Muscle layer of colon (tissue), 2 donors: ENCODE measurements around the gene LMNB1.
A peak's percentile ranks its signal among the peaks of the same experiment; 100 is the strongest.
"Not testable (repeated sequence)": the region's sequence is repeated elsewhere in the genome, so short reads cannot be mapped to it uniquely, and the experiment has no call there.

ENCODE experiments used
- H3K27ac ChIP-seq: one replicate; pipeline ENCODE4 v1.7.0; 2013; ENCODE audit warnings: low read depth, mild to moderate bottlenecking, low read length, moderate library complexity
- H3K27me3 ChIP-seq, 2 donors: one replicate each; pipeline ENCODE4 v1.7.0; 2013; ENCODE audit warnings: low read length in 2 of 2, mild to moderate bottlenecking in 2 of 2; ENCODE audit not compliant: insufficient read depth in 2 of 2, control insufficient read depth in 1 of 2
- H3K36me3 ChIP-seq: one replicate; pipeline ENCODE4 v1.7.0; 2013; ENCODE audit warnings: mild to moderate bottlenecking, low read length; ENCODE audit not compliant: insufficient read depth
- H3K4me1 ChIP-seq: one replicate; pipeline ENCODE4 v1.7.0; 2013; ENCODE audit warnings: mild to moderate bottlenecking, low read length; ENCODE audit not compliant: insufficient read depth
- H3K4me3 ChIP-seq, 2 donors: one replicate each; pipeline ENCODE4 v1.7.0; 2013; ENCODE audit warnings: low read length in 2 of 2, low read depth in 1 of 2, mild to moderate bottlenecking in 1 of 2, moderate library complexity in 1 of 2
- H3K9ac ChIP-seq: one replicate; pipeline ENCODE4 v1.7.0; 2013; ENCODE audit warnings: low read length
- H3K9me3 ChIP-seq: one replicate; pipeline ENCODE4 v1.7.0; 2013; ENCODE audit warnings: mild to moderate bottlenecking, low read length
- donor health status: abdominal sarcoma.
- donor health status: Adenocarcinoma of cecum.

The LMNB1 gene

GRCh38 chr5:126837242-126837641, 60.3 kb downstream of the LMNB1 start:
- no peak overlapping the region for H3K27ac ChIP-seq
- H3K9me3 ChIP-seq = no peaks in the 10 kb centered on the region
- no peaks in the 10 kb centered on the region for H3K27me3 ChIP-seq
- no peaks in the 10 kb centered on the region for H3K36me3 ChIP-seq
- H3K4me3 ChIP-seq = no peak overlapping the region
- H3K9ac ChIP-seq = no peak overlapping the region
- H3K4me1 ChIP-seq = no peaks in the 10 kb centered on the region

DNA sequence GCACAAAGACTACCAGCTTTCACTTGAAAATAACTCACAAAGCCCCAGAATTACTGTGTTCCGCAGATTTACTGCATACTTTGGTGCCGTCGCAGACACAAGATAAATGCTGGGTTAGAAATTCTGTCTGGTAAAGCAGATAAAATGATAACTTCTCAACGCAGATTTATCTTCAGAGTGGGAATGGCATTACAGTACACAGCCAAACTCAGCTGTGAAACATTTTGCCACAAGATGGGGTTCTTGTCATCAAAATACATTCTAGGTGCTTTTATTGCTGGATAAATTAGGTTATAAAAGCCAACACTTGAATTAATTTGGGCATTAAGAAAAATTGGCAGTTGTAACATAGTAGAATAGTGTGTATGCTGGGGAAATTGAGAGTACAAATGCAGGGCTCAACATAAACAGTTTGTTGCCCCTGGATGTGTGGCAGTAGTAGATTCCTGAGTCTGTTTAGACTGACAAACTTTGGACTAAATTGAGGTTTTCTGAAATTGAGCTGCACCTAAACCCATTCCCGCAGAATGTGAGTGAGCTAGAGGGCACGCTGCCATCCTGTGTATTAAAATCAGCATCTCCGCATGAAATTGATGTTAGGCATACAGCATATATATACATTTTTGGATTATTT, 61.1 kb downstream of the LMNB1 start:
- no peak overlapping the region for H3K9ac ChIP-seq
- no peaks in the 10 kb centered on the region for H3K4me1 ChIP-seq
- H3K27me3 ChIP-seq = no peaks in the 10 kb centered on the region

DNA sequence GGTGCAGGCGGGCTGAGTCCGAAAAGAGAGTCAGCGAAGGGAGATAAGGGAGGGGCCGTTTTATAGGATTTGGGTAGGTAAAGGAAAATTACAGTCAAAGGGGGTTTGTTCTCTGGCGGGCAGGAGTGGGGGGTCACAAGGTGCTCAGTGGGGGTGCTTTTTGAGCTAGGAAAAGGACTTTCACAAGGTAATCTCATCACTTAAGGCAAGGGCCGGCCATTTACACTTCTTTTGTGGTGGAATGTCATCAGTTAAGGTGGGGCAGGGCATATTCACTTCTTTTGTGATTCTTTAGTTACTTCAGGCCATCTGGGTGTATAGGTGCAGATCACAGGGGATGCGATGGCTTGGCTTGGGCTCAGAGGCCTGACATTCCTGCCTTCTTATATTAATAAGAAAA, 62.5 kb downstream of the LMNB1 start:
- H3K4me3 ChIP-seq, H3K9ac ChIP-seq, H3K36me3 ChIP-seq, H3K27ac ChIP-seq, H3K4me1 ChIP-seq, H3K27me3 ChIP-seq, H3K9me3 ChIP-seq: not testable (repeated sequence)

More for the DNA sequence above, 61.1 kb downstream of the LMNB1 start:
- H3K36me3 ChIP-seq = no peaks in the 10 kb centered on the region
- no peak overlapping the region for H3K4me3 ChIP-seq
- no peaks in the 10 kb centered on the region for H3K9me3 ChIP-seq
- no peak overlapping the region for H3K27ac ChIP-seq

DNA sequence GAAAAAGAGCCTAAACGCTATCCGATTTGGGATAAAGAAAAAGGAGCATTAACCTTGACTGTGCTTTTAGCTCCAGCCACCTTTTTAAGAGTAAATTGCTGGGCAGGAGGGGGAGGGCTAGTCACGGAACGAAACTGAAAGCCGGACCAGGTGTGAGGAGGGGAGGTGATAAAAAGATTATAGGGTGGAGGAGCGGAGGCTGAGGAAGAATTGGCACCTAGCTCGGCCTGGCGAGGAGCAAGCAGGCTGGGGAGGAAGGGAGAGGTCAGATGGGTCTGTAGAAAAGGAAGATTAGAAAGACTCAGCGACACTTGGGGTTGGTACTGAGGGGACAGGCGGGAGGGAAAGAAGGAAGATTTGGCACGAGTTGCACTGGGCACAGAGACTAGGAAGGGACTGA, 66.4 kb downstream of the LMNB1 start:
- not testable (repeated sequence) for H3K4me1 ChIP-seq, H3K27ac ChIP-seq, H3K9ac ChIP-seq, H3K27me3 ChIP-seq, H3K36me3 ChIP-seq, H3K4me3 ChIP-seq, H3K9me3 ChIP-seq

- H3K9ac ChIP-seq, H3K4me1 ChIP-seq, H3K27me3 ChIP-seq, H3K9me3 ChIP-seq, H3K4me3 ChIP-seq, H3K36me3 ChIP-seq, H3K27ac ChIP-seq: not testable (repeated sequence)
These were observed 68.6 kb downstream of the LMNB1 start for GRCh38 chr5:126845470-126846070.

GRCh38 chr5:126846344-126846743, 69.4 kb downstream of the LMNB1 start:
- H3K4me1 ChIP-seq = peaks cover 9% of the 10 kb centered on the region

GRCh38 chr5:126846744-126847455, 70.0 kb downstream of the LMNB1 start:
- Histone ChIP-seq H3K4me1 (peaks cover 9% of the 10 kb centered on the region), H3K9me3 (no peaks in the 10 kb centered on the region), H3K36me3 (no peaks in the 10 kb centered on the region), H3K27ac (peak overlapping the region; percentile 24), H3K4me3 (no peak overlapping the region), H3K9ac (no peak overlapping the region), H3K27me3 (no peaks in the 10 kb centered on the region)

More at GRCh38 chr5:126846344-126846743, 69.4 kb downstream of the LMNB1 start:
- H3K4me3 ChIP-seq = no peak overlapping the region
- H3K27me3 ChIP-seq = no peaks in the 10 kb centered on the region
- no peaks in the 10 kb centered on the region for H3K9me3 ChIP-seq
- no peak overlapping the region for H3K9ac ChIP-seq
- H3K27ac ChIP-seq = no peak overlapping the region
- H3K36me3 ChIP-seq = no peaks in the 10 kb centered on the region

DNA sequence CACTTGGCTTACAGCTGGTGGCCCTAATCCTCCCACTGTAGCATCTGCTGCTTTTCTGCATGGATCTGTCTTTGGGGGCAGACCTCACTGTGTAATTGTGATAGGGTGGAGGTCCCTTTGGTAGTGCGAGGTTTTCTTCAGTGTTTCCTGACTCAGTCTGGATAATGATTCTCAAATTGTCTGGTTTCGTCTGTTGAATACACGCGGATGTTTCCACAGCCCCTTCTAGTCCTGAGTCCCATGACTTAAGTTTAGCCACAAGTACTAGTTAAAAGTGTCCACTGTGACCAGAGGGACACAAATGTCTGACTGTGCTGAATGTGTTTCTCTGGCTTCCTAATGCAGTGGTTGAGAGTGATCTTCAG, 70.5 kb downstream of the LMNB1 start:
- no peaks in the 10 kb centered on the region for H3K9me3 ChIP-seq
- no peak overlapping the region for H3K9ac ChIP-seq
- H3K27ac ChIP-seq = no peak overlapping the region
- H3K27me3 ChIP-seq = no peaks in the 10 kb centered on the region
- no peak overlapping the region for H3K4me3 ChIP-seq
- no peaks in the 10 kb centered on the region for H3K36me3 ChIP-seq
- H3K4me1 ChIP-seq = peaks cover 9% of the 10 kb centered on the region

- H3K4me1 ChIP-seq = peaks cover 9% of the 10 kb centered on the region
- no peaks in the 10 kb centered on the region for H3K27me3 ChIP-seq
- H3K36me3 ChIP-seq = no peaks in the 10 kb centered on the region
- H3K4me3 ChIP-seq = no peak overlapping the region
- no peak overlapping the region for H3K9ac ChIP-seq
- H3K27ac ChIP-seq = no peak overlapping the region
- H3K9me3 ChIP-seq = no peaks in the 10 kb centered on the region
These were observed 70.9 kb downstream of the LMNB1 start for GRCh38 chr5:126847826-126848251.

- no peaks in the 10 kb centered on the region for H3K9me3 ChIP-seq
- H3K4me1 ChIP-seq = peaks cover 9% of the 10 kb centered on the region
- no peaks in the 10 kb centered on the region for H3K36me3 ChIP-seq
- H3K27ac ChIP-seq = no peak overlapping the region
- no peak overlapping the region for H3K4me3 ChIP-seq
- no peaks in the 10 kb centered on the region for H3K27me3 ChIP-seq
- no peak overlapping the region for H3K9ac ChIP-seq
These were observed 71.3 kb downstream of the LMNB1 start for GRCh38 chr5:126848253-126848652.

GRCh38 chr5:126849101-126849678, 72.3 kb downstream of the LMNB1 start:
- Histone ChIP-seq H3K27me3 (no peaks in the 10 kb centered on the region), H3K9ac (no peak overlapping the region), H3K9me3 (no peaks in the 10 kb centered on the region), H3K27ac (no peak overlapping the region), H3K36me3 (no peaks in the 10 kb centered on the region), H3K4me1 (peaks cover 9% of the 10 kb centered on the region), H3K4me3 (no peak overlapping the region)
